CD4-positive, alpha-beta T cell (primary cell): ENCODE measurements around the gene EHD2. TPM values are rescaled to one million over a fixed set of nuclear protein-coding genes. Genes with fewer than 3 reads are reported as not detected.

ENCODE experiments used
- ATAC-seq: fragments of 200-7000 bp; cut with Tn5 transposase; one replicate; pipeline ENCODE4 v1.10.0; 2022; ENCODE audit warnings: mild to moderate bottlenecking; ENCODE audit not compliant: poor library complexity
- CTCF ChIA-PET: fragments of 350-600 bp; sonication (Branson Sonifier 250); formaldehyde crosslinking; loops from one replicate; lab custom pipeline; 2021; ENCODE audit warnings: antibody characterized with exemption, inconsistent platforms; lab: Charles Lee
- POLR2A ChIA-PET: fragments of 350-600 bp; sonication (Branson Sonifier 250); formaldehyde crosslinking; loops from one replicate; lab custom pipeline; 2021; ENCODE audit warnings: antibody characterized with exemption, inconsistent platforms; lab: Charles Lee
- DNase-seq, 14 experiments: peaks; one replicate each; pipeline ENCODE4 v3.0.0-alpha.2; 2013 to 2020; ENCODE audit warnings: mixed read lengths in 2 of 14
- H3K27ac ChIP-seq, 2 donors: one replicate each; pipeline versions ENCODE4 v1.5.1 to v1.7.0; 2013; ENCODE audit warnings: low read length in 2 of 2, low read depth in 1 of 2, mild to moderate bottlenecking in 1 of 2
- H3K27me3 ChIP-seq, 2 experiments: 1 replicate in 1 of 2; 2 replicates in 1 of 2; pipeline versions ENCODE4 v1.6.1 to v1.7.0; 2013; ENCODE audit warnings: low read length in 2 of 2, control low read depth in 1 of 2, mild to moderate bottlenecking in 1 of 2, moderate library complexity in 1 of 2; ENCODE audit not compliant: insufficient read depth in 2 of 2, control insufficient read depth in 1 of 2
- H3K36me3 ChIP-seq: one replicate; pipeline ENCODE4 v1.6.1; 2013; ENCODE audit warnings: low read length, control low read depth; ENCODE audit not compliant: insufficient read depth
- H3K4me1 ChIP-seq: one replicate; pipeline ENCODE4 v1.6.1; 2013; ENCODE audit warnings: low read length, control low read depth; ENCODE audit not compliant: insufficient read depth
- H3K4me3 ChIP-seq: one replicate; pipeline ENCODE4 v1.5.1; 2013; ENCODE audit warnings: mild to moderate bottlenecking, low read length, moderate library complexity
- H3K9me3 ChIP-seq, 2 experiments: 1 replicate in 1 of 2; 2 replicates in 1 of 2; pipeline versions ENCODE4 v1.6.1 to v1.7.0; 2013; ENCODE audit warnings: low read length in 2 of 2, mild to moderate bottlenecking in 2 of 2, control low read depth in 1 of 2, moderate library complexity in 1 of 2; ENCODE audit not compliant: control insufficient read depth in 1 of 2, insufficient read depth in 1 of 2
- H3K27ac Mint-ChIP-seq: one replicate; pipeline ENCODE4 v1.8.0; 2020; ENCODE audit warnings: mixed read lengths
- H3K27me3 Mint-ChIP-seq: one replicate; pipeline ENCODE4 v1.8.0; 2021; ENCODE audit warnings: mixed read lengths
- H3K36me3 Mint-ChIP-seq: one replicate; pipeline ENCODE4 v1.8.0; 2021; ENCODE audit warnings: low read depth, mixed read lengths
- H3K4me1 Mint-ChIP-seq: one replicate; pipeline ENCODE4 v1.8.0; 2021; ENCODE audit warnings: low read depth, mixed read lengths
- H3K4me3 Mint-ChIP-seq: one replicate; pipeline ENCODE4 v1.8.0; 2020; ENCODE audit warnings: mild to moderate bottlenecking, mixed read lengths
- H3K9me3 Mint-ChIP-seq: one replicate; pipeline ENCODE4 v1.8.0; 2020; ENCODE audit warnings: mixed read lengths
- CTCF ChIP-seq: fragments of 200-600 bp; IDR thresholded peaks from one replicate; pipeline ENCODE4 v1.8.0; 2022; ENCODE audit warnings: antibody characterized with exemption, mild to moderate bottlenecking
- intact Hi-C, 2 experiments: fragments of 100-400 bp; cut with DNase I in 1 of 2; cut with micrococcal nuclease in 1 of 2; formaldehyde crosslinking; loops; one replicate each; pipeline versions ENCODE4 v1.15.1 to v1.9.0; 2023 to 2025; cut with DNase I, micrococcal nuclease
- total RNA-seq, 174 experiments: library from RNA in 2 of 174; stranded (reverse) in 2 of 174; gene quantifications; one replicate each; pipeline ENCODE4 v1.2.3 and lab custom pipeline; 2021 to 2026

The EHD2 gene
- total RNA-seq, 2 experiments from 2014 or later, result 0.16 TPM; not detected in 1

GRCh38 chr19:47691782-47692181 lies 21.4 kb upstream of the EHD2 start:
- Mint-ChIP-seq H3K9me3 (no peaks in the 10 kb centered on the region), H3K4me3 (no peak overlapping the region), H3K4me1 (peaks cover 4% of the 10 kb centered on the region), H3K36me3 (peaks cover 31% of the 10 kb centered on the region), H3K27me3 (no peaks in the 10 kb centered on the region), H3K27ac (no peak overlapping the region)
- ChIA-PET CTCF (no interaction called here), POLR2A (no interaction called here)
- intact Hi-C loops, result no loop called here
- H3K4me1 ChIP-seq, result no peaks in the 10 kb centered on the region
- DNase-seq (no peak), ATAC-seq (no peak)
- H3K9me3 ChIP-seq, result no peaks in the 10 kb centered on the region
- H3K27me3 ChIP-seq, result no peaks in the 10 kb centered on the region
- H3K36me3 ChIP-seq, result peaks cover 24% of the 10 kb centered on the region
- no peak overlapping the region for H3K27ac ChIP-seq
- H3K4me3 ChIP-seq, result no peak overlapping the region
- no peak for TF ChIP-seq CTCF

- H3K27ac ChIP-seq, result no peak overlapping the region
- no peaks in the 10 kb centered on the region for H3K9me3 ChIP-seq
- H3K36me3 ChIP-seq, result peaks cover 31% of the 10 kb centered on the region
- ATAC-seq (no peak), DNase-seq (no peak)
- ChIA-PET POLR2A (no interaction called here), CTCF (no interaction called here)
- no peak overlapping the region for H3K27ac Mint-ChIP-seq
- peaks cover 4% of the 10 kb centered on the region for H3K4me1 ChIP-seq
- H3K4me1 Mint-ChIP-seq, result peaks cover 4% of the 10 kb centered on the region
- intact Hi-C loops, result no loop called here
- H3K9me3 Mint-ChIP-seq, result no peaks in the 10 kb centered on the region
- no peak for TF ChIP-seq CTCF
- peaks cover 37% of the 10 kb centered on the region for H3K36me3 Mint-ChIP-seq
- H3K4me3 ChIP-seq, result no peak overlapping the region
- H3K27me3 ChIP-seq, result no peaks in the 10 kb centered on the region
- no peaks in the 10 kb centered on the region for H3K27me3 Mint-ChIP-seq
- no peak overlapping the region for H3K4me3 Mint-ChIP-seq
These were observed 19.7 kb upstream of the EHD2 start for GRCh38 chr19:47693489-47693888.

GRCh38 chr19:47693903-47694302 lies 19.3 kb upstream of the EHD2 start:
- H3K27ac ChIP-seq, result no peak overlapping the region
- intact Hi-C loops, result no loop called here
- peaks cover 37% of the 10 kb centered on the region for H3K36me3 Mint-ChIP-seq
- DNase-seq, result no peak
- peaks cover 36% of the 10 kb centered on the region for H3K36me3 ChIP-seq
- H3K4me3 ChIP-seq, result no peak overlapping the region
- H3K27ac Mint-ChIP-seq, result no peak overlapping the region
- H3K27me3 ChIP-seq, result no peaks in the 10 kb centered on the region
- H3K27me3 Mint-ChIP-seq, result no peaks in the 10 kb centered on the region
- H3K4me1 ChIP-seq, result peaks cover 5% of the 10 kb centered on the region
- H3K4me1 Mint-ChIP-seq, result peaks cover 4% of the 10 kb centered on the region
- H3K9me3 Mint-ChIP-seq, result no peaks in the 10 kb centered on the region
- no peak for TF ChIP-seq CTCF
- POLR2A ChIA-PET, result no interaction called here
- CTCF ChIA-PET, result no interaction called here
- no peak for ATAC-seq
- H3K4me3 Mint-ChIP-seq, result no peak overlapping the region
- no peaks in the 10 kb centered on the region for H3K9me3 ChIP-seq
